Measurements from ENCODE around the gene XIST.

Gene XIST

GRCh38 chrX:73847100-73847499, 5.4 kb downstream of the XIST start:
- TF ChIP-seq GATA2 (IDR thresholded peaks at IDR 0.05; ENCODE audit: low read depth, low read length) = no peak
- no peak for TF ChIP-seq GATA3 (IDR thresholded peaks at IDR 0.05; ENCODE audit: low read depth, low read length)

DNA sequence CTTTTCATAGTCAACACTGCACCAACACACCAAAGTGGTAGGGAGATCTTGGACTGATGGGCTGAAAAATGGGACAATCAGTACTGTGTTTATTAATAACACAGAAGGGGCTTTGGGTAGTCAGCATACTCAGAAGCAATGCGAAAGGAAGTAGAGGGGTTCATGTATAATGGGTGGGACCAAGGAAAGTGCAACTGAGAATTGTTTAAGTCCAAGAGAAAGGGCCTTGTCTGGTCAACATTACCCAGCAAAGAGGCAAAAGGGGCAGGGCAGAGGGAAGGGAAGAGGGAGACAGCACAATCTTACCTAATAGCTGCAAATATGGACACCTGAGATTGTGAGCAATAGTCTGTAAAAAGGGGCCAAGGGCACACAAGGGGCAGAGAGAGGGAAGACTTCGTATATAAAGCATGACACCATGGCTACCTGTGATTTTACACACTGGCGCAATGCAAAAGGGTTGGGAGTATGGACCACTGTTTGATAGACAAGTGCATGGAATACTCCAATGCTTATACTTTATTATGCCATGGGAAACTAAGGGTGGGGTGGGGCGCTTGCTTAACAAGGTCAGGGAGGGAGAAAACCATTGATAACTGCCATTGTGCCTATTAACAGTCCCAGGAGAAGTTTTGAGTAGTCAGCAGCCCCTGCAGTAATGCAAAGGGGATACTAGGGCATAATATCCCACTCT, 9.8 kb downstream of the XIST start:
- no peak for TF ChIP-seq GATA2 (IDR thresholded peaks at IDR 0.05; ENCODE audit: low read depth, low read length)
- TF ChIP-seq GATA3 (IDR thresholded peaks at IDR 0.05; ENCODE audit: low read depth, low read length) = no peak

DNA sequence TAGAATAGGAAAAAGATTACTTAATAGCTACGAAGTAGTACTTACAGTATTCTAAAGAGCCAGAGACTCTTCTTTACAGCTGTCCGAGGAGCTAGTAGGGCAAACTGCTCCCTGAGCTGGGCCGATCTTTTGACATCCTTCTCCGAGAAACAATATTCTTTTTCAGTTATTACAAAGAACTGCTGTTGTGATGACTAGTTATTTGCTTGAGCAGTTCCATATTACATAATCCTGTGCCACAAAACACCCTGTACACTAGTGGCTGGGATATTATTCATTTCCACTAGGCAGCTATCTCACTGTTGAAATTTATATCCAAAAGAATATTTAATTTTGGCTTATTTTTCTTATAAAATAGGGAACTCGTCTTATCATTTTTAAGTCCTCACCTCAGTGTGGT, 11.2 kb downstream of the XIST start:
- TF ChIP-seq GATA3 (IDR thresholded peaks at IDR 0.05; ENCODE audit: low read depth, low read length) = no peak
- no peak for TF ChIP-seq GATA2 (IDR thresholded peaks at IDR 0.05; ENCODE audit: low read depth, low read length)

- TF ChIP-seq GATA3 (IDR thresholded peaks at IDR 0.05; ENCODE audit: low read depth, low read length) (no peak), GATA2 (IDR thresholded peaks at IDR 0.05; ENCODE audit: low read depth, low read length) (no peak)
These were observed 12.2 kb downstream of the XIST start for GRCh38 chrX:73840120-73840924.

- TF ChIP-seq GATA2 (IDR thresholded peaks at IDR 0.05; ENCODE audit: low read depth, low read length) (no peak), GATA3 (IDR thresholded peaks at IDR 0.05; ENCODE audit: low read depth, low read length) (no peak)
These were observed 13.4 kb downstream of the XIST start for GRCh38 chrX:73839152-73839551.

- TF ChIP-seq GATA2 (IDR thresholded peaks at IDR 0.05; ENCODE audit: low read depth, low read length) (no peak), GATA3 (IDR thresholded peaks at IDR 0.05; ENCODE audit: low read depth, low read length) (no peak)
These were observed 14.4 kb downstream of the XIST start for GRCh38 chrX:73838123-73838522.

- TF ChIP-seq GATA3 (IDR thresholded peaks at IDR 0.05; ENCODE audit: low read depth, low read length) (no peak), GATA2 (IDR thresholded peaks at IDR 0.05; ENCODE audit: low read depth, low read length) (no peak)
These were observed 15.5 kb downstream of the XIST start for GRCh38 chrX:73836956-73837477.

- TF ChIP-seq GATA3 (IDR thresholded peaks at IDR 0.05; ENCODE audit: low read depth, low read length) (no peak), GATA2 (IDR thresholded peaks at IDR 0.05; ENCODE audit: low read depth, low read length) (no peak)
These were observed 18.3 kb downstream of the XIST start for GRCh38 chrX:73834219-73834618.

- no peak for TF ChIP-seq GATA2 (IDR thresholded peaks at IDR 0.05; ENCODE audit: low read depth, low read length)
- no peak for TF ChIP-seq GATA3 (IDR thresholded peaks at IDR 0.05; ENCODE audit: low read depth, low read length)
These were observed 20.2 kb downstream of the XIST start for GRCh38 chrX:73832319-73832718.

DNA sequence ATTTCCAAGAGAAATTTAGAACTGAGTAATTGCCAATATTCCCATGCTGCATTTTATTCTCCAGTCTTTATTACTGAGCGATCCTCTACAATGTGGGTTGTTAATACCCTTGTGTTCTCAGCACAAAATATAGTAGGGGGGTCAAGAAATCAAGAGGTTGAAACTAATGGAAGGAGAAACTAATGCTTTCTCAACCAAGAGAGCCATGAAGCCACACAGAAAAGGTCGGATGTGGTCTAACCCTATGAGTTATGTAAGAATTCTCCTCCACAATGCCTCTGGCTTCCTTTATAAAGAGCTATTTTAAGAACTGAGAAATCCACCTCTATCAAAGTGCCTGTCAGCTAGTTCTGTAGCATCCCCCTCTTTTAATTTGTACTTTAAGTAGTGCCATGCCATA, 21.0 kb downstream of the XIST start:
- no peak for TF ChIP-seq GATA3 (IDR thresholded peaks at IDR 0.05; ENCODE audit: low read depth, low read length)
- TF ChIP-seq GATA2 (IDR thresholded peaks at IDR 0.05; ENCODE audit: low read depth, low read length) = no peak

- TF ChIP-seq GATA3 (IDR thresholded peaks at IDR 0.05; ENCODE audit: low read depth, low read length) = no peak
- no peak for TF ChIP-seq GATA2 (IDR thresholded peaks at IDR 0.05; ENCODE audit: low read depth, low read length)
These were observed 21.8 kb downstream of the XIST start for GRCh38 chrX:73830489-73831414.

GRCh38 chrX:73829890-73830466, 22.5 kb downstream of the XIST start:
- TF ChIP-seq GATA2 (IDR thresholded peaks at IDR 0.05; ENCODE audit: low read depth, low read length) = no peak
- no peak for TF ChIP-seq GATA3 (IDR thresholded peaks at IDR 0.05; ENCODE audit: low read depth, low read length)

GRCh38 chrX:73828080-73828720, 24.3 kb downstream of the XIST start:
- TF ChIP-seq GATA3 (IDR thresholded peaks at IDR 0.05; ENCODE audit: low read depth, low read length) (no peak), GATA2 (IDR thresholded peaks at IDR 0.05; ENCODE audit: low read depth, low read length) (no peak)
